CD4-positive, alpha-beta T cell treated with Interleukin-12 subunit alpha and Interleukin-12 subunit beta, for 1 hour (primary cell): Measurements from ENCODE around the gene AP1M2.
"Not testable (repeated sequence)": the region's sequence is repeated elsewhere in the genome, so short reads cannot be mapped to it uniquely, and the experiment has no call there.

Experiments used
- DNase-seq: peaks from one replicate; pipeline ENCODE4 v3.0.0-alpha.2; 2020

Gene AP1M2

GRCh38 chr19:10533646-10534386 lies 53.3 kb downstream of the AP1M2 start:
- no peak for DNase-seq

- DNase-seq = no peak
Measured at GRCh38 chr19:10532457-10532856, 54.7 kb downstream of the AP1M2 start.

GRCh38 chr19:10526887-10527286 lies 60.2 kb downstream of the AP1M2 start:
- not testable (repeated sequence) for DNase-seq

GRCh38 chr19:10525636-10526035 lies 61.5 kb downstream of the AP1M2 start:
- DNase-seq = no peak

GRCh38 chr19:10523135-10523636 lies 63.9 kb downstream of the AP1M2 start:
- peak; percentile 52 for DNase-seq
